ENCODE results near the gene ARID2.
A peak's percentile ranks its signal among the peaks of the same experiment; 100 is the strongest.

ARID2 gene

DNA sequence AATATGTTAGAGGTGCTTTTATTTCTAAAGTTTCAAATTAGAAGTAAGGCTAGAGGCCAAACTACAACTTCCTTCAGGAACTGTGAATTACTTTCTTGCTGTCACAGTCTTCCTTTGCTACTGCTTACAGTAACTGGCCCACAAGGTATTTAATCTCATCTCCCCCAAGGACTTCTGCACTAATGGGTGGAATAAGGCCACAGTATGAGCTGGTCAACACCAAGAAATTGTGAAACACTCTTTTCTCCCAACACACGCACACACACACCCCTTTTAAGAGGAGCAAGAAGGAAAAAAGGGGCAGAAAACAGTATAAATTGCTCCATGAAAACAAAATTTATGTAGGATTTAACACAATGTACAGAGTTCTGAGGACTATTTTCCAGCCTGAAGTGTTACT, 215.3 kb downstream of the ARID2 start:
- no peaks in the 10 kb centered on the region for H3K4me1 Mint-ChIP-seq
- peaks cover 68% of the 10 kb centered on the region for H3K36me3 Mint-ChIP-seq
- H3K27ac Mint-ChIP-seq = peak overlapping the region; percentile 32
- H3K27me3 Mint-ChIP-seq = no peaks in the 10 kb centered on the region
- no peak for ATAC-seq
- no peak overlapping the region for H3K4me3 Mint-ChIP-seq
- no peaks in the 10 kb centered on the region for H3K9me3 Mint-ChIP-seq

- no peak for ATAC-seq
- Mint-ChIP-seq H3K9me3 (no peaks in the 10 kb centered on the region), H3K4me1 (no peaks in the 10 kb centered on the region), H3K27ac (no peak overlapping the region), H3K4me3 (no peak overlapping the region), H3K27me3 (no peaks in the 10 kb centered on the region), H3K36me3 (peaks cover 61% of the 10 kb centered on the region)
Observed at GRCh38 chr12:45946435-45946834, 216.9 kb downstream of the ARID2 start.

DNA sequence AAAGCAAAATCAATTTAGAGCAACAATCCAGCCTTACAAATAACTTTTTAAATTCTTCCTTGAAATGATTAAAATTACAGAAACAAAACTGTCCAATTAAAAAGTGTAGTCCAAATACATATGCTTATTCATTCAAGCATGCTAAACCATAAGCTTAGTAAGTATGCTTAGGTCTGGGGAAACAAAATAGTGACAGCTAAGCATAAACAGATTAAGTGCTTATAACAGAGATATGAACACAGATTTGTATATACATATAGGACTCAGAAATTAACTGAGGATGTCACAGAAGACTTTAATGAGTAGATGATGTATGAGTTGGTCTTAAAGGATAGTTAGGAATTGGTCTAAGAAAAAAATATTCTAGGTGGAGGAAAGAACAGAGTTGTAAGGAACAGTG, 219.0 kb downstream of the ARID2 start:
- H3K4me3 Mint-ChIP-seq = no peak overlapping the region
- no peaks in the 10 kb centered on the region for H3K9me3 Mint-ChIP-seq
- ATAC-seq = no peak
- H3K4me1 Mint-ChIP-seq = no peaks in the 10 kb centered on the region
- no peak overlapping the region for H3K27ac Mint-ChIP-seq
- H3K27me3 Mint-ChIP-seq = no peaks in the 10 kb centered on the region
- H3K36me3 Mint-ChIP-seq = peaks cover 44% of the 10 kb centered on the region

Data from stimulated activated memory B cell treated with anti-CD40 and anti-IgM and Interleukin-4, amounts not matched to agents 10 μg/mL and 1 μg/mL and 100 μg/mL, for 72 hours (primary cell).